Measurements from ENCODE around the gene CXCL5.
A peak's percentile ranks its signal among the peaks of the same experiment; 100 is the strongest.

Gene CXCL5

GRCh38 chr4:73998040-73999011 is at the start of gene CXCL5:
TSS of gene CXCL5 (minus strand) at chr4:73998677. CDS start at chr4:73998581, 96 bp downstream.
- DNase-seq = no peak

- DNase-seq = no peak
Measured at GRCh38 chr4:74047152-74047551, 48.7 kb upstream of the CXCL5 start.

DNA sequence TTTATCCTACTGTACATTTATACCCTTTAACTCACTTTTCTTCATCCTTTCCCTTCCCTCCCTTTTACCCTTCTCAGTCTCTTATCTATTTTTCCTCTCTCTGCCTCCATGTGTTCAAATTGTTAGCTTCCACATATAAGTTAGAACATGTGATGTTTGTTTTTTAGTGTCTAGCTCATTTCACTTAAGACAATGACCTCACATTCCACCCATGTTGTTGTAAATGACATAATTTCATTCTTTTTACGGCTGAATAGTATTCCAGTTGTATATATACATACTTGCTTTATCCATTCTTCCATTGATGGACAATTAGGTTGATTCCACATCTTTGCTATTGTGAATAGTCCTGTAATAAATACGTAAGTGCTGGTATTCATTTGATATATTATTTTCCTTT is 47.3 kb upstream of the CXCL5 start:
- no peak for DNase-seq

DNA sequence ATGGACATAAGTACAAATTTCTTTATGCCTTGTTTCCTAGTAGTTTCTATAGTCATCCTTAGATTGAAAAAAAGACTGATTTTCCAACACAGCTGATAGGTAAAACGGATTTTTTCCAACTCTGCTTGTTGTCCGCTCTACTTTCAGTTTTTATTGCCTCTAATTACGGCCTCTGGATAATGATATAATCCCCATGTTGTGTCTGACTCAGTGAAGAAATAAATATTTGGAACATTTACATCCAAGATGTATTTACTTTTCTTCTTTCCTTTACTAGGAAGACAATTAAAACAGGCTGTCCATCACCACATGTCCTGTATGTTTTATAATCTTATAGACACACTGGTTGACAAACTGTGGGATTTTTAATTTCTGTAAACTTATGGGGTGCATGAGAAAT is 46.8 kb upstream of the CXCL5 start:
- DNase-seq = no peak

GRCh38 chr4:74044677-74045076 is 46.2 kb upstream of the CXCL5 start:
- DNase-seq = no peak

GRCh38 chr4:74042681-74043080 is 44.2 kb upstream of the CXCL5 start:
- DNase-seq = no peak

- no peak for DNase-seq
Measured at GRCh38 chr4:74041418-74041817, 42.9 kb upstream of the CXCL5 start.

DNA sequence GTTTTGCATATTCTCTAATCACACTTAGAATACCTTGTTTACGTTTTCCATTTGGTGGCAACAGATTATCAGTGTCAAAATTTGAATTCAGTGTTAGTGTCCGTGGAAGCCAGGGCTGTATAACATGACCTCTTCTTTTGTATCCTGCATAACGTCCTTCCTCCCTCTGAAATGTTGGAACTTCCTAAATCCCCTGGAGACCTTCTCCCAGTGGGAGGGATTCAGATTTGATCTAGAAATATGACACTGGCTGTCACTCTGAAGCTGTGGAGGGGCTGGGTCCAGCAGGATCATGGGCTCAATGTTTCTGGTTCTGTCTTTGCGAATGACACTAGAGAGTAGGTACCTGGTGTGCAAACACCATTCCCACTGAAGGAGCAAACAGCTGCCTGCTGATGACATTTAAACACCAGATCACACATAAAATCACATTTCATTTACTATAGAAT is 40.9 kb upstream of the CXCL5 start:
- DNase-seq = no peak

- DNase-seq = peak; percentile 16
Measured at GRCh38 chr4:74038425-74039314, 40.2 kb upstream of the CXCL5 start, which contains the start of gene CXCL3. TSS of gene CXCL3 (minus strand) at chr4:74038689. CDS start at chr4:74038611, 78 bp downstream.

DNA sequence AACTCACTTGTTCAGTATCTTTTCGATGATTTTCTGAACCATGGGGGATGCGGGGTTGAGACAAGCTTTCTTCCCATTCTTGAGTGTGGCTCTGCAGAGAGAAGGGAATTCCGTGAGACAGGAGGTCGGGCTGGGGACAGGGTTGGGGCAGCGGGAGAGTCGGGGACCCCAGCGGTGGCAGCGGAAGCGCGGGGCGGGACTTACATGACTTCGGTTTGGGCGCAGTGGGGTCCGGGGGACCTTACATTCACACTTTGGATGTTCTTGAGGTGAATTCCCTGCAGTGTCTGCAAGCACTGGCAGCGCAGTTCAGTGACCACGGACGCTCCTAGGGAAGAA is 39.6 kb upstream of the CXCL5 start:
- DNase-seq = no peak

- DNase-seq = peak; percentile 15
Measured at GRCh38 chr4:74037076-74037955, 38.8 kb upstream of the CXCL5 start.

DNA sequence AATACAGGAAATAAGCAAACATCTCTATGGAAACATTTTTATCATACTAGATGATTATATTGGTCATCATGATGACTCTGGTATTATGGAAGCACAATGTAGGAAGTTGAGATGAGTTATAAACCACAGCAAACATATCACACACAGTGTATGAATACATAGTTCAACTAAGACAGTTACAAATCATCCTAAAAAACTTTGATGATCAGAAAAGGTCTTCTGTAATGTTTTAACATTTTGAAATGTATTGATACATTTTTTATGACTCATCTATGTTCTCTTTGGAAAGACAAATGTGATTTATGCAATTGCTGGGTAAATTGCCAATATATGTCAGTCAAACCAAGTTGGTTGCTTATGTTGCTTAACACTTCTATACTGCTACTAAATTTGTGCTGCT is 35.3 kb upstream of the CXCL5 start:
- no peak for DNase-seq

GRCh38 chr4:74032064-74032463 is 33.6 kb upstream of the CXCL5 start:
- DNase-seq = no peak

GRCh38 chr4:74031576-74031975 is 33.1 kb upstream of the CXCL5 start:
- DNase-seq = no peak

DNA sequence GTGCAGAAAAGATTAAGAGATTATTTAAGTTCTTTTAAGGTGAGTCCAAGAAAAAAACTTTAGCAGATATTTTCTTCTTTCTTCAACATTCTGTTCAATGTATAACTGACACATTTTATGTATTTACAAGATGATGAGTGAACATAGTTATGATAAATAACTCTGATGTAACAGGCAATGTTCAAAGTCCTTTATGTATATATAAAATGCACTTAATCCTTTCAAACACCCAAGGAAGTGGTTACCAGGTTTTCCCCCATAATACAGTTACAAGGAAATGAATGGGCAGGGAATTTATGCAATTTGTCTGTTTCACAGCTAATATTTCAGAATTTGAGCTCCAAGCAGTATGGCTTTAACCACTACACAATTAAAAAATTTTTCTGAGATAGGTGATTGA is 31.8 kb upstream of the CXCL5 start:
- no peak for DNase-seq

DNA sequence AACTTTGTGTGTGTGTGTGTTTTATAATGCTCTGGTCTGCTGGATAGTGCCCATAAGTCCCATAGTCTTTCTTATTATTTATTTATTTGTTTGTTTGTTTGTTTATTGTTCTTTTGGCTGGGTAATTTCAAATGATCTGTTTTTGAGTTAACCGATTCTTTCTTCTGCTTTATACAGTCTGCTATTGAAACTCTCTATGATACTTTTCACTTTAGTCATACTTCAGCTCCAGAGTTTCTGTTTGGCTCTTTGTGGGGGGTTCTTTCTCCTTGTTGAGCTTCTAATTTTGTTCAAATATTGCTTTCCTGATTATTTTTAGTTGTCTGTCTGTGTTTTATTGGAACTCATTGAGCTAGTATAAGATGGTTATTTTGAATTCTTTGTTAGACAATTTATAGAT is 30.0 kb upstream of the CXCL5 start:
- no peak for DNase-seq

DNA sequence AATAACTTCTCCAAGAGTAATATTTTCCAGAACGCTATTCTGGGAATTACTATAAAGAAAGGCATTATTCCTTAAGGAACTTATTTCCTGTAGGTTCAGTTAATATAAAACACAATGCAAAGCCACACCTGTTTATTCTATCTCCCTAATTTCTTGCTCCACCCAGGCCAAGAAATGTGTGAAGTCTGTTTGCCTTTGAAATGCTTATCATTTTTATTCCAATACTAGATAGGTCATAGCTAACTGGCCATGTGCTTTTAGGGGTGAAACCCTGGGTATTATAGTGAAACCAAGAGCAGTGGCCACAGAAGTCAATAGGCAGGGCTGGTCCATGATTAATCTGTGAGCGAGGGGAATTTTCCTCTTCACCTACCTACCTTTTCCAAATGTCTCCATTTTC is 25.2 kb upstream of the CXCL5 start:
- DNase-seq = no peak

GRCh38 chr4:74021601-74022000 is 23.1 kb upstream of the CXCL5 start:
- DNase-seq = no peak

DNA sequence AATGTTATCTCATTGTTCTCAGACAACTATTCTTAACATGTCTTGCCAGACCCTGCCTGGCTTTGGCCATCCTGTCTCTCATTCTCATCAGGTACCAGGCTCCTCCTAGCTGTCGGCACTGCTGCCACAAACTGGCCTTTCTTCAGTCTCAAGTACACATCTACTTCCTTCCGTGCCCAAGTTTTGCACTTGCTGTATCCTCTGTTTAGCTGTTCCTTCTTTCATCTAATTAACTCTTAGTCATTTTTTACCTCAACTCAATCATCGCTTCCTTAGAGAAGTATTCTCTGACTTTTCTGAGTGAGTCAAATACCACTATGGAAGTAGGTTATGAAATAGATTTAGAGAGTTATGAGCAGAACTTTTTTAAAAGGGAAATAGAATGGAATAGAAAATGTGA is 20.3 kb upstream of the CXCL5 start:
- peak; percentile 35 for DNase-seq

GRCh38 chr4:74018116-74018515 is 19.6 kb upstream of the CXCL5 start:
- no peak for DNase-seq

- peak; percentile 26 for DNase-seq
Measured at GRCh38 chr4:74016068-74016467, 17.6 kb upstream of the CXCL5 start.

DNA sequence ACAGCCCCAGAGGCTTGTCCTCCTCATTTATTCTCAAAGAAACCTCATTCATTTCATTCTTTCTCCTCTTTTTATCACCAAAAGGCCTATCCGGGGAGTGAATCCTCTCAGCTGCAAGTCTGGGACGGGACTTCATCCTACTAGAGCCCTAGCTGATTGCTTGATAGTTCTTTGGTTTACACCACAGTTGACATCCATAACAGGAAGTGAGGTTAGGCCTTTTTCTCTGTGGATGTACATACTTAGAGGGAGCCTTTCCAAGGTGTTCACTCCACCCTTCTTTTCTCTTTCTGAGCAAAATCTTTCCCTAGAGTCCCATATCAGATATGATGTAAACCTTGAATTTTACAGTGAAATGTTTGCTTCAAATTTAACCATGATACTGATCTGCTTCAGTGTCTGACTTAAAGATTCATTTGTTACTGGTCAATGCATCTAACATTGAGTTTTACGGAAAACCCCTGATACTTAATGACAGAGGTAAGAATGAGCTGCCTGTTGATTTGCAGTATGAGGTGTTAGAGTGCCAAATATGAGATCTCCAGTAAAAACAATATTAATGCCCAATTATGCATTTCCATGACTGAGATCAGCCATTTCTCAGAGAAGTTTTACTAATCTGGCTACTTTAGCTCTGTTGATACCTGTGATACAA is 16.8 kb upstream of the CXCL5 start:
- DNase-seq = no peak

Measured in KG1 (cell line).